GM18858 (cell line): ENCODE measurements around the gene AGAP3.
"Not testable (repeated sequence)": the region's sequence is repeated elsewhere in the genome, so short reads cannot be mapped to it uniquely, and the experiment has no call there.

Experiments
- ATAC-seq: cut with Tn5 transposase; IDR thresholded peaks from one replicate; pipeline ENCODE4 v1.9.1; 2021; ENCODE audit not compliant: unreplicated experiment

AGAP3 gene

GRCh38 chr7:151085691-151086620 lies at the start of gene AGAP3:
Gene AGAP3, plus strand, starts transcription at chr7:151086475. Its CDS starts 267 bp downstream, at chr7:151086742.
- ATAC-seq, result peak; percentile 23

DNA sequence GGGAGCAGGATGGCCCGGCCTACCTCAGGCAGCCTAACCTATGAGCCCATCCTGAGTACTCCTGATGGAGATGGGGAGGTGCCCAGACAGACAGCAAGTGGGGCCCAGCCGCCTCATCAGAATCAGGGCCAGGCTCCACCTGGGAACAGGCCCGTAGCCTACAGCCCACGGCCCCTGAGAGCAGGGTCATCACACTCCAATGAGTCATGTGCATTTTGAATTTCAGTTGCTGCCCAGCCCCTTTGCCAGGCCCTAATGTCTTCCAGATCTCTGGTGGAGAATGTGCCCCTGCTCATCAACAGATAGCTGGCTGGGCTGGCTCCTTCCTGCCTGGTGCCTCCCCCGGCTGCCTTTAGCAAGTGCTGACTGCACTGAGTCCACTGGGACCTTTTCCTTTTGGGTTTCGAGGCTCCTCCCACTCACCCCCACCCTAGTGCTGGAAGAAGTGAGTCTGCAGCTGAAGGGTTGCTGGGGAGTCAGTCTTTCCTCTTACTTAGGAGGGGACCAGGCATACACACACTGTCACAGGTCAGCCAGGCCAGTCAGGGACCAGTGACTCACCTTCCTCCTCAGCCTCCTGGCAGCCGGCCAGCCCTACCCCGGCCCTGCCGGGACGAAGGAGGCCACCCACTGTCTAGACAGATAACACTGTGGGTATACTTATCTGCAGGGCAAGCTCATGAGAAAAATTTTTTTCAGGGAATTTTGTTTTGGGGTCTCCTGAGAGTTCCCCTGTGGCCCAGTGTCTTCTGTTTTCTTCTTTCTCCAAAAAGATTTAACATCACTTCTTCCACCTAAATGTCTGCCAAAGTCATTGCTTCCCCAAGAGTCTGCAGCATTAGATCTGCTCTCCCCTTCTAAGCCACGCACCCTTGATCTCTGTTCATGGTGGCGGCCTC lies 47.1 kb upstream of the AGAP3 start:
- ATAC-seq, result no peak

- no peak for ATAC-seq
These were observed 46.3 kb upstream of the AGAP3 start for GRCh38 chr7:151039850-151040548.

GRCh38 chr7:151040616-151041375 lies 45.5 kb upstream of the AGAP3 start:
- no peak for ATAC-seq

GRCh38 chr7:151043449-151043848 lies 42.8 kb upstream of the AGAP3 start:
- not testable (repeated sequence) for ATAC-seq

DNA sequence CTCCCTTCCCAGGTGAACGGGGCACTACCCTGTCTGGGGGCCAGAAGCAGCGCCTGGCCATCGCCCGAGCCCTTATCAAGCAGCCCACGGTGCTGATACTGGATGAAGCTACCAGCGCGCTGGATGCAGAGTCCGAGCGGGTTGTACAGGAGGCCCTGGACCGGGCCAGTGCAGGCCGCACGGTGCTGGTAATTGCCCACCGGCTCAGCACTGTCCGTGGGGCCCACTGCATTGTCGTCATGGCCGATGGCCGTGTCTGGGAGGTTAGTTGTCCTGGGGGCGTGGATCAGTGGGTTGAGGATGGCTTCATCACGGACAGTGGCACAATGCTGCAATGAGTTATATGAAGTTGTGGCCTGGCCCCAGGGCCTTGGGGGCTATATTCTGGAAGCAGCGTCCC lies 42.3 kb upstream of the AGAP3 start:
- ATAC-seq, result no peak

GRCh38 chr7:151045262-151045661 lies 41.0 kb upstream of the AGAP3 start:
- no peak for ATAC-seq

GRCh38 chr7:151045967-151046366 lies 40.3 kb upstream of the AGAP3 start:
- ATAC-seq, result no peak

- ATAC-seq, result no peak
These were observed 39.4 kb upstream of the AGAP3 start for GRCh38 chr7:151046603-151047573.

DNA sequence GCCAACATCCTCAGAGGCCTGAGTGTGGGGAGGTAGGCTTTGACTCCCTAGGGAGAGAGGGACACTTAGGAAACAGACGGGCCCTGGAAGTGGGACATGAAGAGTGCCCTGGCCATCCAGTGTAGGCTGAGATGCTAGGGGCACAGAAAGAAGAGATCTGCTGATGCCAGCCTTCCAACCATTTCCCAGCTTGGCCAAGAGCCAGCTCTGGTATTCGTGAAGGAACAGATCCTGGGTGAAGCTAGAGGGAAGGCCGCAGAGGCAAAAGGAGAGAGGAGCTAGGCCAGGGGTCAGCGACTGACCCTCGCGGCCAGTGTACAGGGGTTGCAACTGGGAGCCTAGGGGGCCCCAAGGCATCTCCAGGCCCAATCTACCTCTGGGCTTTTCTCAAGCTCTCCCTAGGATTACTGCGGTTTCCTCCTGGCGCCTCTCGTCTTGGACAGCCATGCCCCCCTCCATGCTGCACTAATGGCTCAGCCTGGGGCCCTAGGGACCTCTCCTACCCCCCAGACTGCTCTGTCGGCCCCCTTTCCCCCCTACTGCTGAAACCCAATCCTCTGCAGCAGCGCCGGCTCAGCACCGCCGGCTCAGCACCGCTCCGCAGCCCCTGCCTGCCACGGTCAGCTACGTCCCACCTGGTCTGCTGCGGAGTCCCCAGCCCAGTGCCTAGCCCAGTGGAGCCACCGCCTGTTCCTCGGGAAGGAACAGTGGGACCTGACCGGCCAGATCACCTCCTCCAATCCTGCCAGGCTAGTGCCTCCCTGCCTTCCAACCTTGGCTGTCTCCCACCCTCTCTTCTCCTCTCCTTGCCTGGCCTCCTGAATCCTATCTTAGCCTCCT lies 38.1 kb upstream of the AGAP3 start, which contains the start of gene ASIC3:
Gene ASIC3 (plus strand): TSS at position 556 of the 840 bp plus-strand sequence. CDS start 355 bp downstream, outside the sequence.
- ATAC-seq, result no peak

DNA sequence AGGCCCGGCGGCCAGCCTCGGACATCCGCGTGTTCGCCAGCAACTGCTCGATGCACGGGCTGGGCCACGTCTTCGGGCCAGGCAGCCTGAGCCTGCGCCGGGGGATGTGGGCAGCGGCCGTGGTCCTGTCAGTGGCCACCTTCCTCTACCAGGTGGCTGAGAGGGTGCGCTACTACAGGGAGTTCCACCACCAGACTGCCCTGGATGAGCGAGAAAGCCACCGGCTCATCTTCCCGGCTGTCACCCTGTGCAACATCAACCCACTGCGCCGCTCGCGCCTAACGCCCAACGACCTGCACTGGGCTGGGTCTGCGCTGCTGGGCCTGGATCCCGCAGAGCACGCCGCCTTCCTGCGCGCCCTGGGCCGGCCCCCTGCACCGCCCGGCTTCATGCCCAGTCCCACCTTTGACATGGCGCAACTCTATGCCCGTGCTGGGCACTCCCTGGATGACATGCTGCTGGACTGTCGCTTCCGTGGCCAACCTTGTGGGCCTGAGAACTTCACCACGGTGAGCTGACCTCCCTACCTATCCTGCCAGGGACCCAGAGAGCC lies 37.3 kb upstream of the AGAP3 start:
- ATAC-seq, result no peak

- ATAC-seq, result no peak
These were observed 35.2 kb upstream of the AGAP3 start for GRCh38 chr7:151051108-151051507.

- no peak for ATAC-seq
These were observed 33.2 kb upstream of the AGAP3 start for GRCh38 chr7:151053096-151053495.

DNA sequence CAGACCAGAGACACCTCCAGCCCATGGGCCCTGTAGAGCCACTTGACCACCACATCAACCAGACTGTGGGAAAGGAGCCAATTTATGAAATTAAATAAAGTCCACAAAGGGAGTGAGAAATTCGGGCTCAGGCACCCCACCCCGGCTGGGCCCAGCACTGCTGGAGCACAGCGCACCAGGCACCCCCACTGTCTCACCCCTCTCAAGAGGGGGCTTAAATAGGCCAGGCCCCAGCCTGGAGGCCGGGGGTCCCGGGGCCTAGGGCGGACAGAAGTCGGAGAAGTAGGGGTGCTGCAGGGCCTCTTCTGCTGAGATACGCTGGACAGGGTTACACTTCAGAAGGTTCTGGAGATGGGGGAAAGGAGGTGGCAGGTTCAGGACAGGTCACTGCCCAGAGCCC lies 32.5 kb upstream of the AGAP3 start:
- ATAC-seq, result no peak

DNA sequence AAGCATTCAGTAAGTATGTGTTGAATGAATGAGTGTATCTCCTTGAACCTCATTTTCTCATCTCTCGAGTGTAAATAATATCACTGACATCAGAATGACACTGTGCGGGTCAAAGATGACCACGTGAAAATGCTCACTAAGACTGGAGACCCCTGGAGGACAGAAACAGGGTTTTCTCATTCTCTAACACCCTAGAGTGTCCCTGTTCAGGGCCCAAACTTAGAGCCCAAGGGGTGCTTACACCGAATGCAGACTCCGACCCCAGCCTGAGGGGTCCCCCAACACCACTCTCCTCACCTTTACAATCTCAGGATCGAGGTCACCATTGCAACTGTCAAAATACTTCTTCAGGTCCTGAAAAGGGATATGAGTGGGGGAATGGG lies 30.0 kb upstream of the AGAP3 start:
- ATAC-seq, result no peak

DNA sequence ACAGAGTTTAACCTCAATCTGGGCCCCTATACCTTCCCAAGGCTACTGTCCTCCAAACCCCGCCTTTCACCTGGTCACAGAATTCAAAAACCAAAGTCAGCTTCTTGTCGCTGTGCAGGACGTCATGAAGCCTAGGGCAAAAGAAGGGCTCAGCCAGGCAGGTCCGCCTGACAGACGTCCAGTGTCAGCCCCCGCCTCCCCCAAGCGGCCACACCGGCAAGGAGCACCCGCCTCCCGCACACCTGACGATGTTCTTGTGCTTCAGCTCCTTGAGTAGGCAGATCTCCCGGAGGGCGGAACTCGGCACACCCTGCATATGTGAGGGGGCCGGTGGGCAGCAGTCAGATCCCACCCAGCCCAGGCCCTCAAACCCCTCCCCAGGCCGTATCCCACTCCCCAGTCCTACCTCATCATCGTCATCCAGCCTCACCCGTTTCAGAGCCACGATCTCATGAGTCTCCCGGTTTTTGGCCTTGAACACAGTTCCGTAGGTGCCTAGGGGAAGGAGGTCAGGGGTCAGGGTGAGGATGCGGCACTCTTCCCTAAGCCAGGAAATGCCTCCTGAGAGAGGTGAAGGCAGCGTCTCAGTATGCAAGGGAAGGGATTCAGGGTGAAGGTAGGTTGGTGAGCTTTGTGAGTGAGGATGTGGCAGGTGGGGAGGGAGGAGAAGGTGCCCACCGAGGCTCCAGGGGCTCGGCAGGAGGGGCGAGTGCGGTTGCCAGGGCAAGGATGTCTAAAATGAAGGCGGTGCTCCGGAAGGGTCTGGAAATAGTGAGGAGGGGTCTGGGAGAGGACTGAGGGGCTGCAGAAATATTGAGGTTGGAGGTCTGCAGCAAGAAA lies 29.4 kb upstream of the AGAP3 start:
- ATAC-seq, result no peak

DNA sequence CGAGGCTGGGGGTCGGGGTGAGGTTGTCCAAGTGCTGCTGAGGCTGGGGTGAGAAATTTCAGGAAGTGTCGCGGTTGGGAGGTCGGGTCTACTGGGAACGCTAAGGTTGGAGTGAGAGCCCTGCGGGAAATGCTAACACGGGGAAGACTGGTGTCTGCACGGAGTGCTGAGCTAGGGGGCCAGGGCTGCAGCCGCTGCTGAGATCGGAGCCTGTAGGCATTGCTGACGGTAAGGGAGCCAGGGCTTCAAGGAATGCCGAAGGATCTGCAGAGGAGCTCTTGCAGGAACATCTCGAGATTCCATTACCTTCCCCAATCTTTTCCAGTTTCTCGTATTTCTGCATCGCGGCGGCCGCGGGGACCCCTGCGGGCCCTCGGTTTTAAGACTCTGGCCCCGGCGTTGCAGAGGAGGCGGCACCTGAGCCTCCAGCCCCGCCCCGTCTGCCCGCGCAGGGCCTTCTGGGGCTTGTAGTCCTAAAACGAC lies 28.7 kb upstream of the AGAP3 start, which contains the start of gene CDK5:
Gene CDK5 (minus strand): TSS at position 392 of the 483 bp plus-strand sequence. CDS start 49 bp downstream, at position 343.
- peak; percentile 11 for ATAC-seq
